GM18870 (cell line): ENCODE results near the gene NRCAM.
A peak's percentile ranks its signal among the peaks of the same experiment; 100 is the strongest.

Source experiments
- ATAC-seq: cut with Tn5 transposase; IDR thresholded peaks from one replicate; pipeline ENCODE4 v1.9.1; 2021; ENCODE audit warnings: moderate library complexity; ENCODE audit not compliant: unreplicated experiment

NRCAM gene

GRCh38 chr7:108253275-108254044 is 202.8 kb downstream of the NRCAM start:
- no peak for ATAC-seq

- no peak for ATAC-seq
Measured at GRCh38 chr7:108252177-108252576, 204.1 kb downstream of the NRCAM start.

- no peak for ATAC-seq
Measured at GRCh38 chr7:108251700-108252099, 204.5 kb downstream of the NRCAM start.

- ATAC-seq = no peak
Measured at GRCh38 chr7:108249453-108249852, 206.8 kb downstream of the NRCAM start.

- no peak for ATAC-seq
Measured at GRCh38 chr7:108248821-108249220, 207.4 kb downstream of the NRCAM start.

GRCh38 chr7:108248418-108248817 is 207.8 kb downstream of the NRCAM start:
- no peak for ATAC-seq

- ATAC-seq = no peak
Measured at GRCh38 chr7:108247614-108248013, 208.6 kb downstream of the NRCAM start.

- ATAC-seq = peak; percentile 77
Measured at GRCh38 chr7:108246227-108246837, 209.9 kb downstream of the NRCAM start.

- no peak for ATAC-seq
Measured at GRCh38 chr7:108245523-108246226, 210.6 kb downstream of the NRCAM start.

- no peak for ATAC-seq
Measured at GRCh38 chr7:108244110-108244509, 212.1 kb downstream of the NRCAM start.

- no peak for ATAC-seq
Measured at GRCh38 chr7:108239501-108240225, 216.6 kb downstream of the NRCAM start.

GRCh38 chr7:108236681-108237415 is 219.4 kb downstream of the NRCAM start:
- ATAC-seq = no peak

- ATAC-seq = no peak
Measured at GRCh38 chr7:108235451-108236061, 220.7 kb downstream of the NRCAM start.

- ATAC-seq = no peak
Measured at GRCh38 chr7:108234971-108235450, 221.2 kb downstream of the NRCAM start.

GRCh38 chr7:108234281-108234680 is 222.0 kb downstream of the NRCAM start:
- no peak for ATAC-seq

GRCh38 chr7:108232076-108232475 is 224.2 kb downstream of the NRCAM start:
- ATAC-seq = no peak

GRCh38 chr7:108231221-108231620 is 225.0 kb downstream of the NRCAM start:
- ATAC-seq = no peak

GRCh38 chr7:108227366-108227765 is 228.9 kb downstream of the NRCAM start:
- no peak for ATAC-seq

- ATAC-seq = no peak
Measured at GRCh38 chr7:108226816-108227299, 229.4 kb downstream of the NRCAM start.
